Measurements from ENCODE around the gene LCE1E. TPM values are rescaled to one million over a fixed set of nuclear protein-coding genes. Genes with fewer than 3 reads are reported as not detected.
A peak's percentile ranks its signal among the peaks of the same experiment; 100 is the strongest.

LCE1E gene
- polyA plus RNA-seq, 2 donors: 0.04 TPM; not detected in 1

- Histone ChIP-seq H3K36me3 (ENCODE audit: control insufficient read depth in 2 of 2, insufficient read depth in 2 of 2, low read length in 1 of 2) (no peaks in the 10 kb centered on the region), H3K9me3 (ENCODE audit: control insufficient read depth in 2 of 2, insufficient read depth in 1 of 2, low read depth in 1 of 2, low read length in 1 of 2) (no peaks in the 10 kb centered on the region), H3K4me3 (ENCODE audit: low read depth in 1 of 2, low read length in 2 of 2) (no peak overlapping the region), H3K27ac (ENCODE audit: low read depth in 2 of 2, low read length in 1 of 2) (no peak overlapping the region), H3K4me1 (ENCODE audit: control insufficient read depth in 2 of 2, insufficient read depth in 2 of 2, low read length in 1 of 2) (peaks cover 0 to 2% of the 10 kb centered on the region in 2 donors), H3K27me3 (ENCODE audit: control insufficient read depth in 1 of 2, insufficient read depth in 2 of 2, low read length in 2 of 2) (no peaks in the 10 kb centered on the region)
- WGBS, 2 donors: 34 to 51% methylated on average over 1 of the region's 1 CpG
These were observed 32.5 kb upstream of the LCE1E start for GRCh38 chr1:152753586-152753985.

DNA sequence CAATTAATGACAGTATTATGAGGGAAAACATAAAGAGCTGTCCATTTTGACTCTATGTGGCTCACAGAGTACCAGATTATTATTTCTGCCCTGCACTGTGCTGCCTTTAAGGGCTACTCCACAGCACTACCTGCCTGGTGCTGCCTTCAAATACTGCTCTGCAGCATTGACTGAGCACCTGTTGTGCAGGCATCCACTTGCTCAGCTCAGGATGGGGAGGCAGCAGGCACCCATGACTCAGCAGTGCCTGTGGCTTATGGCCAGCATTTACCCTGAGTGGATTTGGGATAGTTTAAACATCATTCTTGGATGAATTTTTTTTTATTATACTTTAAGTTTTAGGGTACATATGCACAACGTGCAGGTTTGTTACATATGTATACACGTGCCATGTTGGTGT, 29.2 kb upstream of the LCE1E start:
- H3K27me3 ChIP-seq (ENCODE audit: control insufficient read depth in 1 of 2, insufficient read depth in 2 of 2, low read length in 2 of 2): no peaks in the 10 kb centered on the region
- H3K4me1 ChIP-seq (ENCODE audit: control insufficient read depth in 2 of 2, insufficient read depth in 2 of 2, low read length in 1 of 2): peaks cover 0 to 20% of the 10 kb centered on the region in 2 donors
- H3K27ac ChIP-seq (ENCODE audit: low read depth in 2 of 2, low read length in 1 of 2): no peak overlapping the region
- H3K9me3 ChIP-seq (ENCODE audit: control insufficient read depth in 2 of 2, insufficient read depth in 1 of 2, low read depth in 1 of 2, low read length in 1 of 2): peaks cover 0 to 2% of the 10 kb centered on the region in 2 donors
- H3K36me3 ChIP-seq (ENCODE audit: control insufficient read depth in 2 of 2, insufficient read depth in 2 of 2, low read length in 1 of 2): peaks cover 0 to 2% of the 10 kb centered on the region in 2 donors
- no peak overlapping the region for H3K4me3 ChIP-seq (ENCODE audit: low read depth in 1 of 2, low read length in 2 of 2)
- 39 to 50% methylated on average over 1 to 2 of the region's 2 CpGs for WGBS, 2 donors

- peak within 1 kb of the TSS in 1 of 2 donors; percentile 24 for H3K27ac ChIP-seq (ENCODE audit: low read depth in 2 of 2, low read length in 1 of 2)
- 56 to 57% methylated on average over 6 of the region's 6 CpGs for WGBS, 2 donors
- H3K36me3 ChIP-seq (ENCODE audit: control insufficient read depth in 2 of 2, insufficient read depth in 2 of 2, low read length in 1 of 2): peaks cover 0 to 2% of the 10 kb centered on the region in 2 donors
- H3K9me3 ChIP-seq (ENCODE audit: control insufficient read depth in 2 of 2, insufficient read depth in 1 of 2, low read depth in 1 of 2, low read length in 1 of 2): peaks cover 0 to 2% of the 10 kb centered on the region in 2 donors
- no peak within 1 kb of the TSS for H3K4me3 ChIP-seq (ENCODE audit: low read depth in 1 of 2, low read length in 2 of 2)
- H3K4me1 ChIP-seq (ENCODE audit: control insufficient read depth in 2 of 2, insufficient read depth in 2 of 2, low read length in 1 of 2): peaks cover 0 to 20% of the 10 kb centered on the region in 2 donors
- H3K27me3 ChIP-seq (ENCODE audit: control insufficient read depth in 1 of 2, insufficient read depth in 2 of 2, low read length in 2 of 2): no peaks in the 10 kb centered on the region
These were observed 28.3 kb upstream of the LCE1E start, which contains the start of gene KPRP for GRCh38 chr1:152757747-152758146. Gene KPRP (plus strand): TSS chr1:152758025. CDS start chr1:152759589, 1,564 bp downstream.

GRCh38 chr1:152758636-152759035, 27.4 kb upstream of the LCE1E start:
- H3K9me3 ChIP-seq (ENCODE audit: control insufficient read depth in 2 of 2, insufficient read depth in 1 of 2, low read depth in 1 of 2, low read length in 1 of 2): peaks cover 0 to 2% of the 10 kb centered on the region in 2 donors
- H3K36me3 ChIP-seq (ENCODE audit: control insufficient read depth in 2 of 2, insufficient read depth in 2 of 2, low read length in 1 of 2): peaks cover 0 to 2% of the 10 kb centered on the region in 2 donors
- H3K4me1 ChIP-seq (ENCODE audit: control insufficient read depth in 2 of 2, insufficient read depth in 2 of 2, low read length in 1 of 2): peaks cover 0 to 20% of the 10 kb centered on the region in 2 donors
- no peaks in the 10 kb centered on the region for H3K27me3 ChIP-seq (ENCODE audit: control insufficient read depth in 1 of 2, insufficient read depth in 2 of 2, low read length in 2 of 2)
- 70 to 83% methylated on average over 4 of the region's 4 CpGs for WGBS, 2 donors
- H3K4me3 ChIP-seq (ENCODE audit: low read depth in 1 of 2, low read length in 2 of 2): no peak overlapping the region
- no peak overlapping the region for H3K27ac ChIP-seq (ENCODE audit: low read depth in 2 of 2, low read length in 1 of 2)

- peaks cover 0 to 2% of the 10 kb centered on the region in 2 donors for H3K36me3 ChIP-seq (ENCODE audit: control insufficient read depth in 2 of 2, insufficient read depth in 2 of 2, low read length in 1 of 2)
- 65 to 75% methylated on average over 8 of the region's 8 CpGs for WGBS, 2 donors
- no peaks in the 10 kb centered on the region for H3K27me3 ChIP-seq (ENCODE audit: control insufficient read depth in 1 of 2, insufficient read depth in 2 of 2, low read length in 2 of 2)
- peaks cover 0 to 20% of the 10 kb centered on the region in 2 donors for H3K4me1 ChIP-seq (ENCODE audit: control insufficient read depth in 2 of 2, insufficient read depth in 2 of 2, low read length in 1 of 2)
- no peak overlapping the region for H3K4me3 ChIP-seq (ENCODE audit: low read depth in 1 of 2, low read length in 2 of 2)
- peaks cover 0 to 2% of the 10 kb centered on the region in 2 donors for H3K9me3 ChIP-seq (ENCODE audit: control insufficient read depth in 2 of 2, insufficient read depth in 1 of 2, low read depth in 1 of 2, low read length in 1 of 2)
- H3K27ac ChIP-seq (ENCODE audit: low read depth in 2 of 2, low read length in 1 of 2): no peak overlapping the region
These were observed 26.4 kb upstream of the LCE1E start for GRCh38 chr1:152759453-152760173.

DNA sequence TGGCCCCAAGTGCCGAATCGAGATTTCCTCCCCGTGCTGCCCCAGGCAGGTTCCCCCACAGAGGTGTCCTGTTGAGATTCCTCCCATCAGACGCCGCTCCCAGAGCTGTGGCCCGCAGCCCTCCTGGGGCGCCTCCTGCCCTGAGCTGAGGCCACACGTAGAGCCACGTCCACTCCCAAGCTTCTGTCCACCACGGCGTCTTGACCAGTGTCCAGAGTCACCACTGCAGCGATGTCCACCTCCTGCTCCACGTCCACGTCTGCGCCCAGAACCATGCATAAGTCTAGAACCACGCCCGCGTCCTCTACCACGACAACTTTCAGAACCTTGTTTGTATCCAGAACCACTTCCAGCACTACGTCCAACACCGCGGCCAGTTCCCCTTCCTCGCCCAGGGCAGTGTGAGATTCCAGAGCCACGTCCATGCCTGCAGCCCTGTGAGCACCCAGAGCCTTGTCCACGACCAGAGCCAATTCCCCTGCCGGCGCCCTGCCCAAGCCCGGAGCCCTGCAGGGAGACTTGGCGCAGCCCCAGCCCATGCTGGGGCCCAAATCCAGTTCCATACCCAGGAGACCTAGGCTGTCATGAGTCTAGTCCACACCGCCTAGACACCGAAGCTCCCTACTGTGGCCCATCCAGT, 25.4 kb upstream of the LCE1E start:
- Histone ChIP-seq H3K4me1 (ENCODE audit: control insufficient read depth in 2 of 2, insufficient read depth in 2 of 2, low read length in 1 of 2) (peaks cover 0 to 20% of the 10 kb centered on the region in 2 donors), H3K36me3 (ENCODE audit: control insufficient read depth in 2 of 2, insufficient read depth in 2 of 2, low read length in 1 of 2) (peaks cover 0 to 2% of the 10 kb centered on the region in 2 donors), H3K9me3 (ENCODE audit: control insufficient read depth in 2 of 2, insufficient read depth in 1 of 2, low read depth in 1 of 2, low read length in 1 of 2) (peaks cover 0 to 2% of the 10 kb centered on the region in 2 donors), H3K4me3 (ENCODE audit: low read depth in 1 of 2, low read length in 2 of 2) (no peak overlapping the region), H3K27ac (ENCODE audit: low read depth in 2 of 2, low read length in 1 of 2) (no peak overlapping the region), H3K27me3 (ENCODE audit: control insufficient read depth in 1 of 2, insufficient read depth in 2 of 2, low read length in 2 of 2) (no peaks in the 10 kb centered on the region)
- WGBS, 2 donors: 86% methylated on average over 31 of the region's 31 CpGs

GRCh38 chr1:152761609-152762213, 24.3 kb upstream of the LCE1E start:
- H3K4me3 ChIP-seq (ENCODE audit: low read depth in 1 of 2, low read length in 2 of 2): no peak overlapping the region
- H3K4me1 ChIP-seq (ENCODE audit: control insufficient read depth in 2 of 2, insufficient read depth in 2 of 2, low read length in 1 of 2): peaks cover 0 to 20% of the 10 kb centered on the region in 2 donors
- no peaks in the 10 kb centered on the region for H3K27me3 ChIP-seq (ENCODE audit: control insufficient read depth in 1 of 2, insufficient read depth in 2 of 2, low read length in 2 of 2)
- peaks cover 0 to 2% of the 10 kb centered on the region in 2 donors for H3K9me3 ChIP-seq (ENCODE audit: control insufficient read depth in 2 of 2, insufficient read depth in 1 of 2, low read depth in 1 of 2, low read length in 1 of 2)
- peaks cover 0 to 2% of the 10 kb centered on the region in 2 donors for H3K36me3 ChIP-seq (ENCODE audit: control insufficient read depth in 2 of 2, insufficient read depth in 2 of 2, low read length in 1 of 2)
- 85 to 88% methylated on average over 3 of the region's 3 CpGs for WGBS, 2 donors
- H3K27ac ChIP-seq (ENCODE audit: low read depth in 2 of 2, low read length in 1 of 2): no peak overlapping the region

- Histone ChIP-seq H3K27me3 (ENCODE audit: control insufficient read depth in 1 of 2, insufficient read depth in 2 of 2, low read length in 2 of 2) (no peaks in the 10 kb centered on the region), H3K9me3 (ENCODE audit: control insufficient read depth in 2 of 2, insufficient read depth in 1 of 2, low read depth in 1 of 2, low read length in 1 of 2) (no peaks in the 10 kb centered on the region), H3K4me3 (ENCODE audit: low read depth in 1 of 2, low read length in 2 of 2) (no peak overlapping the region), H3K36me3 (ENCODE audit: control insufficient read depth in 2 of 2, insufficient read depth in 2 of 2, low read length in 1 of 2) (no peaks in the 10 kb centered on the region), H3K4me1 (ENCODE audit: control insufficient read depth in 2 of 2, insufficient read depth in 2 of 2, low read length in 1 of 2) (peaks cover 0 to 2% of the 10 kb centered on the region in 2 donors), H3K27ac (ENCODE audit: low read depth in 2 of 2, low read length in 1 of 2) (peak overlapping the region in 1 of 2 donors; percentile 17)
- WGBS, 2 donors: 55 to 61% methylated on average over 8 of the region's 8 CpGs
These were observed 17.1 kb upstream of the LCE1E start for GRCh38 chr1:152768847-152769533.

DNA sequence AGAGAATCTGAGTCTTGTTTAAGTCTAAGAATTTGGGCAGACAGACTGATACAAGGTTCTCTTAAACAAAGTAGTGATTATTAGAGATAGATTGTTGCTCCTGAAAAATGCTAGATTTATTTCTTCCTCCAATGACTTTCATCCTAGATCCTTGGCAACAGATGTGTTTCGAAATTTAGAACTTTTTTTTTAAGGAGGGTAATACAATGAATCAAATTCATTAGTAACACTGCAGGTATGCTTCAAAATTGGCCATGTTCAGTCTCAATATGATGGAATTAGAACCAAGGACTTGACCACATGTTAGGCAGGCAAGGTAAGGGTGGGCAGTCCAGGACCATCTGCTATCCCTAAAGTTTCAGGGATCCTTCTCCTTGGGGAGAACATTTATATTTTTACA, 15.6 kb upstream of the LCE1E start:
- Histone ChIP-seq H3K4me1 (ENCODE audit: control insufficient read depth in 2 of 2, insufficient read depth in 2 of 2, low read length in 1 of 2) (peaks cover 0 to 2% of the 10 kb centered on the region in 2 donors), H3K36me3 (ENCODE audit: control insufficient read depth in 2 of 2, insufficient read depth in 2 of 2, low read length in 1 of 2) (no peaks in the 10 kb centered on the region), H3K27ac (ENCODE audit: low read depth in 2 of 2, low read length in 1 of 2) (no peak overlapping the region), H3K9me3 (ENCODE audit: control insufficient read depth in 2 of 2, insufficient read depth in 1 of 2, low read depth in 1 of 2, low read length in 1 of 2) (no peaks in the 10 kb centered on the region), H3K27me3 (ENCODE audit: control insufficient read depth in 1 of 2, insufficient read depth in 2 of 2, low read length in 2 of 2) (no peaks in the 10 kb centered on the region), H3K4me3 (ENCODE audit: low read depth in 1 of 2, low read length in 2 of 2) (no peak overlapping the region)
- 53 to 67% methylated on average over 1 of the region's 1 CpG for WGBS, 2 donors

All from esophagus (tissue), 2 donors.